Osteoblast (primary cell): Measurements from ENCODE around the gene FKRP. TPM values are rescaled to one million over a fixed set of nuclear protein-coding genes. Genes with fewer than 3 reads are reported as not detected.
"Not testable (repeated sequence)": the region's sequence is repeated elsewhere in the genome, so short reads cannot be mapped to it uniquely, and the experiment has no call there.

Experiments
- DNase-seq: peaks from one replicate; pipeline ENCODE4 v3.0.0; 2011; ENCODE audit warnings: low spot score, mixed read lengths; ENCODE audit not compliant: insufficient read length; ENCODE audit errors: missing footprints
- H2AFZ ChIP-seq: 2 replicates; pipeline ENCODE4 v1.6.0; 2011; ENCODE audit warnings: mild to moderate bottlenecking, low read length
- H3K27ac ChIP-seq: 2 replicates; pipeline ENCODE4 v1.5.1; 2011; ENCODE audit warnings: mild to moderate bottlenecking, low read depth, low read length, moderate library complexity
- H3K27me3 ChIP-seq: 2 replicates; pipeline ENCODE4 v1.6.0; 2012; ENCODE audit warnings: mild to moderate bottlenecking, control low read depth, inconsistent platforms, low read length, moderate library complexity; ENCODE audit not compliant: insufficient read depth
- H3K36me3 ChIP-seq: 2 replicates; pipeline ENCODE4 v1.5.1; 2011; ENCODE audit warnings: mild to moderate bottlenecking, low read length, control low read depth, moderate library complexity; ENCODE audit not compliant: insufficient read depth
- H3K4me1 ChIP-seq: 2 replicates; pipeline ENCODE4 v1.5.1; 2011; ENCODE audit warnings: mild to moderate bottlenecking, low read length, control low read depth, moderate library complexity; ENCODE audit not compliant: insufficient read depth
- H3K4me2 ChIP-seq: 2 replicates; pipeline ENCODE4 v1.6.0; 2011; ENCODE audit warnings: mild to moderate bottlenecking, low read length; ENCODE audit not compliant: insufficient read depth
- H3K4me3 ChIP-seq: fragments of 200-600 bp; sonication (generic); 3 replicates; pipeline ENCODE4 v1.5.1; 2012; ENCODE audit warnings: mild to moderate bottlenecking, low read length, inconsistent platforms; ENCODE audit not compliant: insufficient read depth
- H3K79me2 ChIP-seq: 2 replicates; pipeline ENCODE4 v1.6.0; 2012; ENCODE audit warnings: mild to moderate bottlenecking, low read length, control low read depth, inconsistent platforms; ENCODE audit not compliant: insufficient read depth
- H3K9me3 ChIP-seq: 2 replicates; pipeline ENCODE4 v1.5.1; 2011; ENCODE audit warnings: low read depth, low read length, control low read depth
- H4K20me1 ChIP-seq: 2 replicates; pipeline ENCODE4 v1.6.0; 2012; ENCODE audit warnings: mild to moderate bottlenecking, low read length, control low read depth; ENCODE audit not compliant: insufficient read depth
- total RNA-seq: library from RNA; depleted of rRNA; stranded (reverse); fragments of >200 nt; gene quantifications from 2 replicates; pipeline ENCODE4 v1.2.3, GENCODE V29; 2012
- TF ChIP-seq, protein P1 (sequence below): IDR thresholded peaks from 2 replicates; pipeline ENCODE4 v1.5.1; 2011; ENCODE audit warnings: mild to moderate bottlenecking, low read depth, low read length, moderate library complexity; ENCODE audit errors: extremely low read depth

Gene FKRP
- total RNA-seq, 1 donor, result 18.5 TPM

DNA sequence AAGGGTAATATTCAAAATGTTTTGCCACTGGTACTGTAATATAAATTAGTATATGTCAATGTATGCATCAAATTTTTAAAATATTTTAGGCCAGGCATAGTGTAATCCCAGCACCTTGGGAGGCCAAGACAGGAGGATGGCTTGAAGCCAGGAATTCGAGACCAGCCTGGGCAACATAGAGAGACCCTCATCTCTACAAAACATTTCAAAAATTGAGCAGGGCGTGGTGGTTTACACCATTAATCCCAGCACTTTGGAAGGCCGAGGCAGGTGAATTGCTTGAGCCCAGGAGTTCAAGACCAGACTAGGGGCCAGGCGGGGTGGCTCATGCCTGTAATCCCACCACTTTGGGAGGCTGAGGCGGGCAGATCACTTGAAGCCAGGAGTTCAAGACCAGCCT, 14.5 kb downstream of the FKRP start:
- Histone ChIP-seq H3K4me1 (peaks cover 24% of the 10 kb centered on the region), H2AFZ (no peak overlapping the region), H3K4me3 (no peak overlapping the region), H3K36me3 (peaks cover 10% of the 10 kb centered on the region), H3K27me3 (no peaks in the 10 kb centered on the region), H3K9me3 (no peaks in the 10 kb centered on the region), H4K20me1 (no peaks in the 10 kb centered on the region), H3K4me2 (peak overlapping the region; percentile 7), H3K79me2 (peaks cover 5% of the 10 kb centered on the region), H3K27ac (peak overlapping the region; percentile 61)
- TF ChIP-seq, protein P1, sequence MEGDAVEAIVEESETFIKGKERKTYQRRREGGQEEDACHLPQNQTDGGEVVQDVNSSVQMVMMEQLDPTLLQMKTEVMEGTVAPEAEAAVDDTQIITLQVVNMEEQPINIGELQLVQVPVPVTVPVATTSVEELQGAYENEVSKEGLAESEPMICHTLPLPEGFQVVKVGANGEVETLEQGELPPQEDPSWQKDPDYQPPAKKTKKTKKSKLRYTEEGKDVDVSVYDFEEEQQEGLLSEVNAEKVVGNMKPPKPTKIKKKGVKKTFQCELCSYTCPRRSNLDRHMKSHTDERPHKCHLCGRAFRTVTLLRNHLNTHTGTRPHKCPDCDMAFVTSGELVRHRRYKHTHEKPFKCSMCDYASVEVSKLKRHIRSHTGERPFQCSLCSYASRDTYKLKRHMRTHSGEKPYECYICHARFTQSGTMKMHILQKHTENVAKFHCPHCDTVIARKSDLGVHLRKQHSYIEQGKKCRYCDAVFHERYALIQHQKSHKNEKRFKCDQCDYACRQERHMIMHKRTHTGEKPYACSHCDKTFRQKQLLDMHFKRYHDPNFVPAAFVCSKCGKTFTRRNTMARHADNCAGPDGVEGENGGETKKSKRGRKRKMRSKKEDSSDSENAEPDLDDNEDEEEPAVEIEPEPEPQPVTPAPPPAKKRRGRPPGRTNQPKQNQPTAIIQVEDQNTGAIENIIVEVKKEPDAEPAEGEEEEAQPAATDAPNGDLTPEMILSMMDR, result no peak
- DNase-seq, result no peak

DNA sequence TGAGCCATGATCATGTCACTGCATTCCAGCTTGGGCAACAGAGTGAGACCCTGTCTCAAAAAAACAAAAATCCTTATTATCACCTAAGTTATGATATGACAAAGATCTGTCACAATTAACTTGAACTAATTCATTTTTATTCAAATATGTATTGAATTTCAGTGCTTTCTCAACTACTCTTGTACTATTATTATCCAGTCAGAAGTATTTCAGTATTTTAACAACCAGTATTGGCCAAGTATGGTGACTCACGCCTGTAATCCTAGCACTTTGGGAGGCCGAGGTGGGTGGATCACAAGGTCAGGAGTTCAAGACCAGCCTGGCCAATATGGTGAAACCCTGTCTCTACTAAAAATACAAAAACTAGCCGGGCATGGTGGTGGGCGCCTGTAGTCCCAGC, 15.0 kb downstream of the FKRP start:
- not testable (repeated sequence) for H3K4me3 ChIP-seq, H3K4me2 ChIP-seq, H4K20me1 ChIP-seq, H2AFZ ChIP-seq, H3K79me2 ChIP-seq, H3K27me3 ChIP-seq, H3K9me3 ChIP-seq
- Histone ChIP-seq H3K27ac (peak overlapping the region; percentile 61), H3K4me1 (peaks cover 22% of the 10 kb centered on the region), H3K36me3 (peaks cover 10% of the 10 kb centered on the region)
- peak; percentile 73 for DNase-seq

DNA sequence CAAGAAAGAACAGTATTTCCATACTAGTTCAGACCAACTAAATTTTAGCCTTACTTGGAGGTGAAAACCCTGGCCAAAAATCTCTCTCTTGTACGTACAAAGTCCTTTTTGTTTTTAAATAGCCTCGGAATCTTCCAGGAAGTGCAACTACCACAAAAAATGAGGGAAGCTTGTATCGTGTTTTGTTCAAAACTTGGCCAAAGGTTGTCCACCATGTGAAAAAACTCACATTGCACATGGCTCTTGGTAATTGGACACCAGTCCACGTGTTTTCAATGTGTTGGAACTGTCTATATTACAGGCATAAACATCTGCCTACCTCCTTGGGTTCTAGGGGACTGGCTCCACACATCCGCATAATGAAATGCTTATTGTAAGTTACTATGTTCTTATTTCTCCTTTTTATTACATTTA, 15.6 kb downstream of the FKRP start:
- peaks cover 5% of the 10 kb centered on the region for H3K79me2 ChIP-seq

DNA sequence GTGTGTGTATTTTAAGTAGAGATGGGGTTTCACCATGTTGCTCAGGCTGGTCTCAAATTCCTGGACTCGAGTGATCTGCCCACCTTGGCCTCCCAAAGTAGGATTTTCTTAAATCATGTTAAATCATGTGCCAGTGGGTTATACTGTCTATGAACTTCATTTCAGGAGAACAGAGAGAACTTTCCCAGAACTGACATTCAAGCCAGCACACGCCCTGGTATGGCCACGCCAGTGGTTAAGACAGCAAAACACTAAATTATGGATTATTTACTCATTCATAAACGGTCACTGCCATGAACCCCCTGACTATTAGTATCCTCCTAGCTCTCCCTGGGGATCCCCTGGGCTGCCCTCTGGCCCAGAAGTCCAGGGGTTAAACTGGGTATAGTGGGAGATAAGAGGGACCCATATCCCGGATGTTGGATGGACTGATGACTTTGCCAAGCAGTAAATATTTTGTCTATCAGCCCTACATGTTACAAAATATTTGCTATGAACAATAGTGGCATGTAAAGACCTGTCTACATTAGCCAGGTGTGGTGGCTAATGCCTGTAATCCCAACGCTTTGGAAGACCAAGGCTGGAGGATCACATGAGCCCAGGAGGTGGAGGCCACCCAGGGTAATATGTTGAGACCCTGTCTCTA, 16.5 kb downstream of the FKRP start:
- TF ChIP-seq, protein P1, result no peak
- Histone ChIP-seq H3K9me3 (no peaks in the 10 kb centered on the region), H3K4me3 (no peak overlapping the region), H3K27ac (no peak overlapping the region), H3K79me2 (no peaks in the 10 kb centered on the region), H3K4me2 (no peak overlapping the region), H3K36me3 (no peaks in the 10 kb centered on the region), H2AFZ (no peak overlapping the region), H3K27me3 (no peaks in the 10 kb centered on the region), H3K4me1 (peaks cover 22% of the 10 kb centered on the region), H4K20me1 (no peaks in the 10 kb centered on the region)
- no peak for DNase-seq

More for the DNA sequence above, 15.6 kb downstream of the FKRP start:
- TF ChIP-seq, protein P1, result no peak
- no peak overlapping the region for H3K4me3 ChIP-seq
- H3K4me1 ChIP-seq, result peaks cover 22% of the 10 kb centered on the region
- DNase-seq, result peak; percentile 84
- H2AFZ ChIP-seq, result no peak overlapping the region
- H3K9me3 ChIP-seq, result no peaks in the 10 kb centered on the region
- no peak overlapping the region for H3K4me2 ChIP-seq
- H3K36me3 ChIP-seq, result peaks cover 8% of the 10 kb centered on the region
- H3K27ac ChIP-seq, result peak overlapping the region; percentile 61
- no peaks in the 10 kb centered on the region for H3K27me3 ChIP-seq
- no peaks in the 10 kb centered on the region for H4K20me1 ChIP-seq
